IMR-90 (cell line): ENCODE data around the gene TBCD. TPM values are rescaled to one million over a fixed set of nuclear protein-coding genes. Genes with fewer than 3 reads are reported as not detected.

Experiments
- ATAC-seq: fragments of 200-7000 bp; cut with Tn5 transposase; 2 replicates; pipeline ENCODE4 v1.9.1; 2020; ENCODE audit warnings: low read depth, mild to moderate bottlenecking, moderate library complexity
- BruUV-seq: library from RNA; stranded (reverse); fragments of 400-500 nt; replicated peaks from 2 replicates; lab custom pipeline; 2021; lab: Mats Ljungman, UMichigan
- CTCF ChIA-PET: fragments of 300-600 bp; formaldehyde crosslinking; extraction: SDS; loops from one replicate; lab custom pipeline; 2021; ENCODE audit warnings: antibody characterized with exemption; lab: Yijun Ruan, JAX
- POLR2A ChIA-PET: fragments of 300-600 bp; sonication (Branson Sonifier 250); formaldehyde crosslinking; loops from one replicate; lab custom pipeline; 2022; ENCODE audit warnings: antibody characterized with exemption; ENCODE audit not compliant: unreplicated experiment; lab: Charles Lee
- DNase-seq: peaks from one replicate; pipeline ENCODE4 v3.0.0; 2013
- H2AFZ ChIP-seq: replicated peaks from 2 replicates; pipeline ENCODE3; 2013; ENCODE audit warnings: low read length, mild to moderate bottlenecking; ENCODE audit not compliant: poor library complexity
- H2AK5ac ChIP-seq: 2 replicates; pipeline ENCODE4 v1.6.1; 2013; ENCODE audit warnings: low read depth, low read length, inconsistent platforms
- H2AK9ac ChIP-seq: replicated peaks from 2 replicates; pipeline ENCODE3; 2013; ENCODE audit warnings: mild to moderate bottlenecking, low read depth, low read length, moderate library complexity; ENCODE audit not compliant: poor library complexity
- H2BK120ac ChIP-seq: 2 replicates; pipeline ENCODE4 v1.6.1; 2013; ENCODE audit warnings: low read depth, low read length, inconsistent platforms
- H2BK15ac ChIP-seq: 3 replicates; pipeline ENCODE4 v1.6.1; 2013; ENCODE audit warnings: low read depth, low read length, inconsistent platforms
- H2BK20ac ChIP-seq: 2 replicates; pipeline ENCODE4 v1.6.1; 2013; ENCODE audit warnings: low read depth, mild to moderate bottlenecking, inconsistent platforms, low read length, moderate library complexity
- H2BK5ac ChIP-seq: 2 replicates; pipeline ENCODE4 v1.6.1; 2013; ENCODE audit warnings: mild to moderate bottlenecking, low read depth, low read length, inconsistent platforms; ENCODE audit not compliant: poor library complexity, severe bottlenecking
- H3K14ac ChIP-seq: replicated peaks from 2 replicates; pipeline ENCODE4 v1.6.1; 2013; ENCODE audit warnings: low read depth, low read length, inconsistent platforms
- H3K18ac ChIP-seq: 2 replicates; pipeline ENCODE4 v1.6.1; 2013; ENCODE audit warnings: low read depth, low read length, control low read depth
- H3K23ac ChIP-seq: 2 replicates; pipeline ENCODE4 v1.6.1; 2013; ENCODE audit warnings: low read depth, low read length, inconsistent platforms
- H3K27ac ChIP-seq: 2 replicates; pipeline ENCODE4 v1.5.1; 2013; ENCODE audit warnings: mild to moderate bottlenecking, control low read depth, low read length; ENCODE audit not compliant: insufficient read depth
- H3K27me3 ChIP-seq: 2 replicates; pipeline ENCODE4 v1.6.1; 2013; ENCODE audit warnings: low read length; ENCODE audit not compliant: control insufficient read depth, insufficient read depth
- H3K36me3 ChIP-seq: 2 replicates; pipeline ENCODE4 v1.6.1; 2013; ENCODE audit warnings: low read length, mixed read lengths; ENCODE audit not compliant: control insufficient read depth, insufficient read depth
- H3K4ac ChIP-seq: 2 replicates; pipeline ENCODE4 v1.6.1; 2013; ENCODE audit warnings: low read depth, low read length, inconsistent platforms
- H3K4me1 ChIP-seq: 2 replicates; pipeline ENCODE4 v1.6.1; 2013; ENCODE audit warnings: low read length, mixed read lengths; ENCODE audit not compliant: control insufficient read depth, insufficient read depth
- H3K4me2 ChIP-seq: 2 replicates; pipeline ENCODE4 v1.6.1; 2013; ENCODE audit warnings: low read depth, mild to moderate bottlenecking, control low read depth, low read length, moderate library complexity
- H3K4me3 ChIP-seq: 2 replicates; pipeline ENCODE4 v1.5.1; 2013; ENCODE audit warnings: low read depth, mild to moderate bottlenecking, control low read depth, low read length, moderate library complexity; ENCODE audit not compliant: insufficient read depth
- H3K56ac ChIP-seq: 2 replicates; pipeline ENCODE4 v1.6.1; 2013; ENCODE audit warnings: low read length, inconsistent platforms; ENCODE audit not compliant: insufficient read depth; ENCODE audit errors: extremely low read depth
- H3K79me1 ChIP-seq, 2 experiments: 2 replicates each; pipeline ENCODE4 v1.6.1; 2013; ENCODE audit warnings: low read length in 2 of 2, inconsistent platforms in 1 of 2, low read depth in 1 of 2
- H3K9ac ChIP-seq: 2 replicates; pipeline ENCODE4 v1.6.1; 2013; ENCODE audit warnings: low read depth, low read length, control low read depth
- H3K9me1 ChIP-seq: 2 replicates; pipeline ENCODE4 v1.6.1; 2013; ENCODE audit warnings: low read length, inconsistent platforms; ENCODE audit not compliant: insufficient read depth
- H3K9me3 ChIP-seq: 2 replicates; pipeline ENCODE4 v1.6.1; 2013; ENCODE audit warnings: low read length; ENCODE audit not compliant: control insufficient read depth, insufficient read depth
- H4K20me1 ChIP-seq: 2 replicates; pipeline ENCODE4 v1.6.1; 2013; ENCODE audit warnings: low read length, inconsistent platforms; ENCODE audit not compliant: insufficient read depth
- H4K5ac ChIP-seq: 2 replicates; pipeline ENCODE4 v1.6.1; 2013; ENCODE audit warnings: mild to moderate bottlenecking, low read depth, low read length, control low read depth
- H4K8ac ChIP-seq, 2 experiments: 2 replicates each; pipeline ENCODE4 v1.6.1; 2013; ENCODE audit warnings: low read depth in 2 of 2, low read length in 2 of 2, control low read depth in 1 of 2, inconsistent platforms in 1 of 2
- H4K91ac ChIP-seq: 2 replicates; pipeline ENCODE4 v1.6.1; 2013; ENCODE audit warnings: low read depth, low read length, inconsistent platforms; ENCODE audit not compliant: insufficient read depth
- BHLHE40 ChIP-seq: fragments of 150-350 bp; IDR thresholded peaks from 2 replicates; pipeline ENCODE4 v1.6.1; 2016; ENCODE audit warnings: mild to moderate bottlenecking, low read depth, low read length
- ELK1 ChIP-seq: fragments of 150-350 bp; IDR thresholded peaks from 2 replicates; pipeline ENCODE4 v1.6.1; 2016; ENCODE audit warnings: low read depth, mild to moderate bottlenecking, low read length, moderate library complexity, borderline replicate concordance
- MAZ ChIP-seq: IDR thresholded peaks from 2 replicates; pipeline ENCODE4 v1.6.1; 2012; ENCODE audit warnings: low read depth, mild to moderate bottlenecking, low read length, improper control_type of control experiment, moderate library complexity, borderline replicate concordance
- NFE2L2 ChIP-seq: fragments of 150-350 bp; IDR thresholded peaks from 2 replicates; pipeline ENCODE4 v1.6.1; 2016; ENCODE audit warnings: low read depth, mild to moderate bottlenecking, low read length
- POLR2A ChIP-seq: IDR thresholded peaks from 2 replicates; pipeline ENCODE4 v1.6.1; 2012; ENCODE audit warnings: mild to moderate bottlenecking, low read depth, low read length
- WGBS, 2 experiments: methylation state at CpG; one replicate each; pipeline versions ENCODE4 v1.1.5 to v1.1.7; 2013; ENCODE audit warnings: missing lambda C conversion rate in 2 of 2; ENCODE audit not compliant: insufficient read length in 1 of 2; ENCODE audit errors: extremely low coverage in 2 of 2; 5-methylcytosine and 5-hydroxymethylcytosine counted together
- dilution Hi-C: fragments of 300-500 bp; cut with HindIII; formaldehyde crosslinking; loops from one replicate; pipeline ENCODE4 v1.14.3; 2018; ENCODE audit warnings: low sequenced_read_pairs; ENCODE audit not compliant: unreplicated experiment
- in situ Hi-C: fragments of 300-500 bp; cut with MboI; formaldehyde crosslinking; loops from 3 replicates; pipeline ENCODE4 v1.14.3; 2019; ENCODE audit warnings: low sequenced_read_pairs, inconsistent platforms, mixed read lengths
- intact Hi-C: fragments of 100-400 bp; cut with micrococcal nuclease; formaldehyde crosslinking; loops from 2 replicates; pipeline ENCODE4 v1.10.0; 2022
- polyA plus RNA-seq, 3 experiments: library from polyadenylated mRNA; depleted of rRNA; stranded (reverse); fragments of >200 nt; gene quantifications; 2 replicates each; pipeline ENCODE4 v1.2.3, GENCODE V29; 2012; ENCODE audit warnings: low replicate concordance in 1 of 3
- total RNA-seq: library from RNA; depleted of rRNA; stranded (reverse); fragments of >200 nt; gene quantifications from 2 replicates; pipeline ENCODE4 v1.2.3, GENCODE V29; 2012

The TBCD gene
- total and polyA plus RNA-seq, 2 of the 4 experiments (the other 2 are of a cell fraction) = 21.9 to 54.5 TPM

GRCh38 chr17:82787081-82787848 is 35.4 kb downstream of the TBCD start (continued):
- no peak for TF ChIP-seq MAZ

- H3K9ac ChIP-seq = no peak overlapping the region
- no peak overlapping the region for H2AK5ac ChIP-seq
- intact Hi-C loops = no loop called here
- in situ Hi-C loops = no loop called here
- no peak overlapping the region for H3K4me2 ChIP-seq
- no peak overlapping the region for H3K14ac ChIP-seq
- no peak overlapping the region for H3K4ac ChIP-seq
- H3K23ac ChIP-seq = no peak overlapping the region
- dilution Hi-C loops = no loop called here
- H4K8ac ChIP-seq = no peak overlapping the region
- ChIA-PET POLR2A (no interaction called here), CTCF (no interaction called here)
- H4K91ac ChIP-seq = no peak overlapping the region
- H3K79me1 ChIP-seq = peaks cover 5 to 55% of the 10 kb centered on the region in 2 experiments
- no peak overlapping the region for H2AK9ac ChIP-seq
- ATAC-seq = no peak
- peaks cover 7% of the 10 kb centered on the region for H3K36me3 ChIP-seq
- no peaks in the 10 kb centered on the region for H3K27me3 ChIP-seq
- no peaks in the 10 kb centered on the region for H3K9me3 ChIP-seq
- BruUV-seq = no TSS peak
- TF ChIP-seq BHLHE40 (no peak), NFE2L2 (no peak), POLR2A (no peak), ELK1 (no peak)
- H4K20me1 ChIP-seq = peaks cover 9% of the 10 kb centered on the region
- DNase-seq = no peak
- no peak overlapping the region for H2BK120ac ChIP-seq
- H2AFZ ChIP-seq = no peak overlapping the region
- no peak overlapping the region for H4K5ac ChIP-seq
- no peak overlapping the region for H3K4me3 ChIP-seq
- no peak overlapping the region for H3K27ac ChIP-seq
- no peak overlapping the region for H3K18ac ChIP-seq
- no peak overlapping the region for H2BK15ac ChIP-seq
- peaks cover 7% of the 10 kb centered on the region for H3K4me1 ChIP-seq
- H3K56ac ChIP-seq = no peak overlapping the region
- 100% methylated on average over 1 of the region's 18 CpGs; no CpG with 5 or more reads in 1 of the 2 experiments for WGBS, 2 experiments
- peaks cover 5% of the 10 kb centered on the region; the same call in 1 of the 2 replicates for H3K9me1 ChIP-seq
- H2BK5ac ChIP-seq = no peak overlapping the region
- H2BK20ac ChIP-seq = no peak overlapping the region
Observed at GRCh38 chr17:82788206-82789001, 36.5 kb downstream of the TBCD start.
